ENCODE data around the gene RASSF3.

- TF ChIP-seq CTCF (IDR thresholded peaks at IDR 0.05; ENCODE audit: low read length) = no peak
- no peak for TF ChIP-seq EZH2 (IDR thresholded peaks at IDR 0.05; ENCODE audit: borderline replicate concordance, low read length)
Measured at GRCh38 chr12:64699504-64700115, 89.3 kb downstream of the RASSF3 start.
